GM12878 (cell line): ENCODE results near the gene COL25A1. TPM values are rescaled to one million over a fixed set of nuclear protein-coding genes. Genes with fewer than 3 reads are reported as not detected.
A peak's percentile ranks its signal among the peaks of the same experiment; 100 is the strongest.

Source experiments
- BCL11A ChIP-seq: IDR thresholded peaks from 2 replicates; pipeline ENCODE4 v1.6.1; 2011; ENCODE audit warnings: low read depth, low read length
- CEBPB ChIP-seq, 2 experiments: fragments of 150-350 bp in 1 of 2; IDR thresholded peaks; 2 replicates each; pipeline ENCODE4 v1.6.1; 2012 to 2014; ENCODE audit warnings: low read depth in 2 of 2, low read length in 2 of 2, borderline replicate concordance in 1 of 2, inconsistent platforms in 1 of 2
- CHD1 ChIP-seq: IDR thresholded peaks from 2 replicates; pipeline ENCODE4 v1.6.1; 2012; ENCODE audit warnings: low read depth, low read length, improper control_type of control experiment
- CREM ChIP-seq: IDR thresholded peaks from 2 replicates; pipeline ENCODE4 v1.6.1; 2014; ENCODE audit warnings: antibody characterized with exemption, low read depth
- DPF2 ChIP-seq: fragments of 450-650 bp; IDR thresholded peaks from 2 replicates; pipeline ENCODE4 v1.6.1; 2017; ENCODE audit warnings: mild to moderate bottlenecking
- EP300 ChIP-seq, 2 experiments: fragments of 150-350 bp in 1 of 2; IDR thresholded peaks; 2 replicates each; pipeline ENCODE4 v1.6.1; 2011 to 2012; ENCODE audit warnings: low read depth in 2 of 2, low read length in 2 of 2, borderline replicate concordance in 1 of 2, improper control_type of control experiment in 1 of 2, inconsistent platforms in 1 of 2; ENCODE audit not compliant: control insufficient read depth in 1 of 2
- GABPA ChIP-seq: IDR thresholded peaks from 2 replicates; pipeline ENCODE4 v1.6.1; 2014; ENCODE audit warnings: antibody characterized with exemption, low read depth, mild to moderate bottlenecking, inconsistent platforms
- IKZF1 ChIP-seq: fragments of 450-650 bp; conservative IDR thresholded peaks from 2 replicates; pipeline ENCODE4 v1.6.1; 2017; ENCODE audit warnings: antibody characterized with exemption, mild to moderate bottlenecking
- IKZF2 ChIP-seq, 2 experiments: fragments of 450-650 bp; IDR thresholded peaks; 2 replicates each; pipeline ENCODE4 v1.6.1; 2017; ENCODE audit warnings: mild to moderate bottlenecking in 2 of 2, moderate library complexity in 2 of 2
- IRF4 ChIP-seq: IDR thresholded peaks from 2 replicates; pipeline ENCODE4 v1.6.1; 2011; ENCODE audit warnings: low read depth, low read length
- JUND ChIP-seq: IDR thresholded peaks from 2 replicates; pipeline ENCODE4 v1.6.1; 2012; ENCODE audit warnings: low read depth, mild to moderate bottlenecking, low read length, improper control_type of control experiment, moderate library complexity
- MTA2 ChIP-seq: fragments of 450-650 bp; IDR thresholded peaks from 2 replicates; pipeline ENCODE4 v1.6.1; 2016; ENCODE audit warnings: low read depth, mild to moderate bottlenecking, moderate library complexity
- NR2F1 ChIP-seq: fragments of 450-650 bp; conservative IDR thresholded peaks from 2 replicates; pipeline ENCODE4 v1.6.1; 2017; ENCODE audit warnings: mild to moderate bottlenecking
- PAX5 ChIP-seq: IDR thresholded peaks from 2 replicates; pipeline ENCODE4 v1.6.1; 2011; ENCODE audit warnings: low read depth, low read length, borderline replicate concordance
- POU2F2 ChIP-seq: IDR thresholded peaks from 3 replicates; pipeline ENCODE4 v1.6.1; 2011; ENCODE audit warnings: low read depth, mild to moderate bottlenecking, low read length, borderline replicate concordance
- RUNX3 ChIP-seq: IDR thresholded peaks from 2 replicates; pipeline ENCODE4 v1.6.1; 2012; ENCODE audit warnings: low read length, inconsistent platforms
- SUPT20H ChIP-seq: IDR thresholded peaks from 2 replicates; pipeline ENCODE4 v1.6.1; 2011; ENCODE audit warnings: low read depth, mild to moderate bottlenecking, low read length, moderate library complexity, borderline replicate concordance; ENCODE audit not compliant: control insufficient read depth
- TBL1XR1 ChIP-seq: IDR thresholded peaks from 2 replicates; pipeline ENCODE4 v1.6.1; 2012; ENCODE audit warnings: low read depth, low read length, improper control_type of control experiment
- ZNF217 ChIP-seq: fragments of 450-650 bp; IDR thresholded peaks from 2 replicates; pipeline ENCODE4 v1.6.1; 2017; ENCODE audit warnings: antibody characterized with exemption, mild to moderate bottlenecking
- ZNF24 ChIP-seq: fragments of 450-650 bp; IDR thresholded peaks from 2 replicates; pipeline ENCODE4 v1.6.1; 2017; ENCODE audit warnings: antibody characterized with exemption, mild to moderate bottlenecking
- ZNF274 ChIP-seq: IDR thresholded peaks from one replicate; pipeline ENCODE4 v1.8.0; 2011; ENCODE audit not compliant: insufficient read length, insufficient read depth
- polyA plus RNA-seq, 11 experiments: library from polyadenylated mRNA; depleted of rRNA in 4 of 11; unstranded in 6 of 11; stranded (reverse) in 5 of 11; fragments of >200 nt; fragmentation: Nextera tagmentation in 4 of 11; fragmentation: Illumina TruSeq in 1 of 11; extraction: Ambion mirVana in 4 of 11; extraction: Trizol in 1 of 11; gene quantifications; 1 replicate in 1 of 11; 2 replicates in 10 of 11; pipeline versions ENCODE4 v1.2.1 to v1.2.3, GENCODE V29; 2011 to 2016; ENCODE audit warnings: inconsistent platforms in 2 of 11, missing spikeins in 2 of 11, low read depth in 1 of 11
- total RNA-seq, 4 experiments: library from RNA; depleted of rRNA in 3 of 4; stranded (reverse); fragments of >200 nt in 3 of 4; fragmentation: Illumina TruSeq in 1 of 4; extraction: Trizol in 1 of 4; gene quantifications; 2 replicates each; pipeline versions ENCODE4 v1.2.1 to v1.2.3, GENCODE V29; 2013 to 2021
- TF ChIP-seq, protein P1 (sequence below): fragments of 450-650 bp; IDR thresholded peaks from 2 replicates; pipeline ENCODE4 v1.6.1; 2017; ENCODE audit warnings: low read depth, mild to moderate bottlenecking, moderate library complexity
- TF ChIP-seq, protein P2 (sequence below): fragments of 450-650 bp; IDR thresholded peaks from 2 replicates; pipeline ENCODE4 v1.6.1; 2017; ENCODE audit warnings: mild to moderate bottlenecking, moderate library complexity
- TF ChIP-seq, protein P3 (sequence below): fragments of 150-350 bp; IDR thresholded peaks from 2 replicates; pipeline ENCODE4 v1.6.1; 2014; ENCODE audit warnings: mild to moderate bottlenecking, low read depth, low read length
- TF ChIP-seq, protein P4 (sequence below): fragments of 450-650 bp; IDR thresholded peaks from 2 replicates; pipeline ENCODE4 v1.6.1; 2016; ENCODE audit warnings: mild to moderate bottlenecking

Gene COL25A1
- total and polyA plus RNA-seq, 10 of the 15 experiments (the other 5 are each of a cell fraction or from before 2014, with no cell fraction given): 0.01 to 0.26 (median 0.12) TPM; not detected in 6

DNA sequence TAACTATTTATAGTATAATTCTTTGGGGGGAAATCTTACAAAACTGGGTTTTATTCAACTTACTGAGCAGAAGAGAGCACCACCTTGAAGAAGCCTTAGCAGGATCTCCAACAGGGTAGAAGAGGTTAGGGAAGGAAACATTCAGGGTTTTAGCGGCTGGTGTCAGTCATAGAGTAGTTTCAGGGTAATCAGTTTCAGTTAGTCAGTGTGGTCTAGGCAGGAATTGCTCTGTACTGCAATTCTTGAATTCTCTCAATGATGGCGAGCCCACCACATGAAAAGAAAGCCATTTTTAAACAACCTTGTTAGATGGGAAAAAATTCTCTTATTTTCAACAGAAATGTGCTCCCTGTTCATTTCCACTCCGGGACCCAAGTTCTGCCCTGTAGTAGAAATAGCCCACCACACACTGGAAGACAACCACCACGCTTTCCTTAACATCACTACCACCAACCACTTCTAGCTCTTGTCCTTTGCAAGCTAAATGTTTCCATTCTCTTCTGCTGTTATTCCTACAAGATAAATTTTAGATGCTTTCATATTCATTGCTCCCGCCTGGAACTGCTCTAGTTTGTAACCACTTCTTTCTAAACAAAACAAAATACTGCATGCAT, 25.9 kb downstream of the COL25A1 start (continued):
- TF ChIP-seq MTA2: peak; percentile 65; the same call in 1 of the 2 replicates
- no peak for TF ChIP-seq IRF4
- no peak for TF ChIP-seq CHD1
- no peak for TF ChIP-seq TBL1XR1
- TF ChIP-seq, protein P1, sequence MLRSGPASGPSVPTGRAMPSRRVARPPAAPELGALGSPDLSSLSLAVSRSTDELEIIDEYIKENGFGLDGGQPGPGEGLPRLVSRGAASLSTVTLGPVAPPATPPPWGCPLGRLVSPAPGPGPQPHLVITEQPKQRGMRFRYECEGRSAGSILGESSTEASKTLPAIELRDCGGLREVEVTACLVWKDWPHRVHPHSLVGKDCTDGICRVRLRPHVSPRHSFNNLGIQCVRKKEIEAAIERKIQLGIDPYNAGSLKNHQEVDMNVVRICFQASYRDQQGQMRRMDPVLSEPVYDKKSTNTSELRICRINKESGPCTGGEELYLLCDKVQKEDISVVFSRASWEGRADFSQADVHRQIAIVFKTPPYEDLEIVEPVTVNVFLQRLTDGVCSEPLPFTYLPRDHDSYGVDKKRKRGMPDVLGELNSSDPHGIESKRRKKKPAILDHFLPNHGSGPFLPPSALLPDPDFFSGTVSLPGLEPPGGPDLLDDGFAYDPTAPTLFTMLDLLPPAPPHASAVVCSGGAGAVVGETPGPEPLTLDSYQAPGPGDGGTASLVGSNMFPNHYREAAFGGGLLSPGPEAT: no peak
- peak; percentile 55 for TF ChIP-seq IKZF1
- no peak for TF ChIP-seq JUND
- no peak for TF ChIP-seq BCL11A
- TF ChIP-seq, protein P2, sequence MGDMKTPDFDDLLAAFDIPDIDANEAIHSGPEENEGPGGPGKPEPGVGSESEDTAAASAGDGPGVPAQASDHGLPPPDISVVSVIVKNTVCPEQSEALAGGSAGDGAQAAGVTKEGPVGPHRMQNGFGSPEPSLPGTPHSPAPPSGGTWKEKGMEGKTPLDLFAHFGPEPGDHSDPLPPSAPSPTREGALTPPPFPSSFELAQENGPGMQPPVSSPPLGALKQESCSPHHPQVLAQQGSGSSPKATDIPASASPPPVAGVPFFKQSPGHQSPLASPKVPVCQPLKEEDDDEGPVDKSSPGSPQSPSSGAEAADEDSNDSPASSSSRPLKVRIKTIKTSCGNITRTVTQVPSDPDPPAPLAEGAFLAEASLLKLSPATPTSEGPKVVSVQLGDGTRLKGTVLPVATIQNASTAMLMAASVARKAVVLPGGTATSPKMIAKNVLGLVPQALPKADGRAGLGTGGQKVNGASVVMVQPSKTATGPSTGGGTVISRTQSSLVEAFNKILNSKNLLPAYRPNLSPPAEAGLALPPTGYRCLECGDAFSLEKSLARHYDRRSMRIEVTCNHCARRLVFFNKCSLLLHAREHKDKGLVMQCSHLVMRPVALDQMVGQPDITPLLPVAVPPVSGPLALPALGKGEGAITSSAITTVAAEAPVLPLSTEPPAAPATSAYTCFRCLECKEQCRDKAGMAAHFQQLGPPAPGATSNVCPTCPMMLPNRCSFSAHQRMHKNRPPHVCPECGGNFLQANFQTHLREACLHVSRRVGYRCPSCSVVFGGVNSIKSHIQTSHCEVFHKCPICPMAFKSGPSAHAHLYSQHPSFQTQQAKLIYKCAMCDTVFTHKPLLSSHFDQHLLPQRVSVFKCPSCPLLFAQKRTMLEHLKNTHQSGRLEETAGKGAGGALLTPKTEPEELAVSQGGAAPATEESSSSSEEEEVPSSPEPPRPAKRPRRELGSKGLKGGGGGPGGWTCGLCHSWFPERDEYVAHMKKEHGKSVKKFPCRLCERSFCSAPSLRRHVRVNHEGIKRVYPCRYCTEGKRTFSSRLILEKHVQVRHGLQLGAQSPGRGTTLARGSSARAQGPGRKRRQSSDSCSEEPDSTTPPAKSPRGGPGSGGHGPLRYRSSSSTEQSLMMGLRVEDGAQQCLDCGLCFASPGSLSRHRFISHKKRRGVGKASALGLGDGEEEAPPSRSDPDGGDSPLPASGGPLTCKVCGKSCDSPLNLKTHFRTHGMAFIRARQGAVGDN: no peak
- TF ChIP-seq CREM: no peak
- TF ChIP-seq, protein P3, sequence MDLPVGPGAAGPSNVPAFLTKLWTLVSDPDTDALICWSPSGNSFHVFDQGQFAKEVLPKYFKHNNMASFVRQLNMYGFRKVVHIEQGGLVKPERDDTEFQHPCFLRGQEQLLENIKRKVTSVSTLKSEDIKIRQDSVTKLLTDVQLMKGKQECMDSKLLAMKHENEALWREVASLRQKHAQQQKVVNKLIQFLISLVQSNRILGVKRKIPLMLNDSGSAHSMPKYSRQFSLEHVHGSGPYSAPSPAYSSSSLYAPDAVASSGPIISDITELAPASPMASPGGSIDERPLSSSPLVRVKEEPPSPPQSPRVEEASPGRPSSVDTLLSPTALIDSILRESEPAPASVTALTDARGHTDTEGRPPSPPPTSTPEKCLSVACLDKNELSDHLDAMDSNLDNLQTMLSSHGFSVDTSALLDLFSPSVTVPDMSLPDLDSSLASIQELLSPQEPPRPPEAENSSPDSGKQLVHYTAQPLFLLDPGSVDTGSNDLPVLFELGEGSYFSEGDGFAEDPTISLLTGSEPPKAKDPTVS: no peak
- no peak for TF ChIP-seq RUNX3
- TF ChIP-seq EP300 (IDR thresholded peaks at IDR 0.05; ENCODE audit: borderline replicate concordance in 1 of 2, control insufficient read depth in 1 of 2, low read depth in 2 of 2, low read length in 2 of 2): peak in 1 of 2 experiments; percentile 28; a peak in 1 of 4 replicates
- no peak for TF ChIP-seq CEBPB (IDR thresholded peaks at IDR 0.05; ENCODE audit: borderline replicate concordance in 1 of 2, low read depth in 2 of 2, low read length in 2 of 2)
- no peak for TF ChIP-seq POU2F2
- peak; percentile 53 for TF ChIP-seq DPF2
- no peak for TF ChIP-seq NR2F1
- 0 out of 2 replicates have a peak, but pooled peaks have one; percentile 25 for TF ChIP-seq ZNF217
- TF ChIP-seq, protein P4, sequence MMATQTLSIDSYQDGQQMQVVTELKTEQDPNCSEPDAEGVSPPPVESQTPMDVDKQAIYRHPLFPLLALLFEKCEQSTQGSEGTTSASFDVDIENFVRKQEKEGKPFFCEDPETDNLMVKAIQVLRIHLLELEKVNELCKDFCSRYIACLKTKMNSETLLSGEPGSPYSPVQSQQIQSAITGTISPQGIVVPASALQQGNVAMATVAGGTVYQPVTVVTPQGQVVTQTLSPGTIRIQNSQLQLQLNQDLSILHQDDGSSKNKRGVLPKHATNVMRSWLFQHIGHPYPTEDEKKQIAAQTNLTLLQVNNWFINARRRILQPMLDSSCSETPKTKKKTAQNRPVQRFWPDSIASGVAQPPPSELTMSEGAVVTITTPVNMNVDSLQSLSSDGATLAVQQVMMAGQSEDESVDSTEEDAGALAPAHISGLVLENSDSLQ: peak; percentile 91
- no peak for TF ChIP-seq ZNF24
- no peak for TF ChIP-seq SUPT20H
- no peak for TF ChIP-seq ZNF274
- TF ChIP-seq IKZF2 (IDR thresholded peaks at IDR 0.05): peak; percentile 60 to 61; a peak in 3 of 4 replicates
- TF ChIP-seq PAX5: no peak
- TF ChIP-seq GABPA: no peak
